ENCODE results near the gene PCDHGA1.

PCDHGA1 gene

GRCh38 chr5:141490771-141491170, 160.5 kb downstream of the PCDHGA1 start:
- Histone ChIP-seq H3K27ac (no peak overlapping the region), H3K4me3 (no peak overlapping the region)
- no peak for TF ChIP-seq CTCF (IDR thresholded peaks at IDR 0.05)
- peak; percentile 65 for DNase-seq (ENCODE audit: low spot score)

- no peak for TF ChIP-seq CTCF (IDR thresholded peaks at IDR 0.05)
- peak overlapping the region; percentile 25 for H3K4me3 ChIP-seq
- no peak overlapping the region for H3K27ac ChIP-seq
Measured at GRCh38 chr5:141491323-141492167, 161.2 kb downstream of the PCDHGA1 start.

GRCh38 chr5:141492168-141492885, 162.0 kb downstream of the PCDHGA1 start:
- TF ChIP-seq CTCF (IDR thresholded peaks at IDR 0.05) = no peak
- no peak overlapping the region for H3K27ac ChIP-seq
- DNase-seq (ENCODE audit: low spot score) = peak; percentile 72
- H3K4me3 ChIP-seq = peak overlapping the region; percentile 25

More at GRCh38 chr5:141491323-141492167, 161.2 kb downstream of the PCDHGA1 start:
- DNase-seq (ENCODE audit: low spot score) = peak; percentile 60

GRCh38 chr5:141493500-141494422, 163.4 kb downstream of the PCDHGA1 start:
- H3K4me3 ChIP-seq = peak overlapping the region; percentile 19
- peak overlapping the region in 1 of 2 donors; percentile 60 for H3K27ac ChIP-seq
- peak; percentile 73 for DNase-seq (ENCODE audit: low spot score)
- TF ChIP-seq CTCF (IDR thresholded peaks at IDR 0.05) = no peak

GRCh38 chr5:141494761-141495452, 164.6 kb downstream of the PCDHGA1 start:
- Histone ChIP-seq H3K4me3 (peak overlapping the region; percentile 19), H3K27ac (peak overlapping the region in 1 of 2 donors; percentile 60)
- DNase-seq (ENCODE audit: low spot score) = peak; percentile 35
- TF ChIP-seq CTCF (IDR thresholded peaks at IDR 0.05) = no peak

GRCh38 chr5:141495453-141495811, 165.1 kb downstream of the PCDHGA1 start:
- H3K27ac ChIP-seq = no peak overlapping the region
- TF ChIP-seq CTCF (IDR thresholded peaks at IDR 0.05) = no peak
- DNase-seq (ENCODE audit: low spot score) = no peak
- H3K4me3 ChIP-seq = no peak overlapping the region

All from coronary artery (tissue), 2 donors.